ENCODE measurements around the gene GPR3. TPM values are rescaled to one million over a fixed set of nuclear protein-coding genes. Genes with fewer than 3 reads are reported as not detected.

GPR3 gene
- total RNA-seq, 1 donor from 2014 or later: 1.9 TPM

- Mint-ChIP-seq H3K36me3 (peaks cover 13% of the 10 kb centered on the region), H3K9me3 (no peaks in the 10 kb centered on the region), H3K4me3 (peak overlapping the region; percentile 63), H3K27me3 (no peaks in the 10 kb centered on the region), H3K27ac (peak overlapping the region; percentile 88), H3K4me1 (ENCODE audit: unreplicated experiment) (peaks cover 46% of the 10 kb centered on the region)
- DNase-seq (ENCODE audit: extremely low spot score, unreplicated experiment): no peak
- no peak for TF ChIP-seq CTCF (conservative IDR thresholded peaks at IDR 0.05)
Measured at GRCh38 chr1:27436204-27437159, 44.1 kb downstream of the GPR3 start.

- no peak for TF ChIP-seq CTCF (conservative IDR thresholded peaks at IDR 0.05)
- no peak for DNase-seq (ENCODE audit: extremely low spot score, unreplicated experiment)
- Mint-ChIP-seq H3K4me1 (ENCODE audit: unreplicated experiment) (peaks cover 41% of the 10 kb centered on the region), H3K36me3 (peaks cover 11% of the 10 kb centered on the region), H3K27ac (peak overlapping the region; percentile 2), H3K27me3 (no peaks in the 10 kb centered on the region), H3K9me3 (no peaks in the 10 kb centered on the region), H3K4me3 (peak overlapping the region; percentile 12)
Measured at GRCh38 chr1:27438621-27439061, 46.2 kb downstream of the GPR3 start.

GRCh38 chr1:27439150-27439549 lies 46.7 kb downstream of the GPR3 start:
- no peak for DNase-seq (ENCODE audit: extremely low spot score, unreplicated experiment)
- no peaks in the 10 kb centered on the region for H3K27me3 Mint-ChIP-seq
- no peak overlapping the region for H3K4me3 Mint-ChIP-seq
- H3K36me3 Mint-ChIP-seq: peaks cover 11% of the 10 kb centered on the region
- H3K4me1 Mint-ChIP-seq (ENCODE audit: unreplicated experiment): peaks cover 41% of the 10 kb centered on the region
- TF ChIP-seq CTCF (conservative IDR thresholded peaks at IDR 0.05): no peak
- no peaks in the 10 kb centered on the region for H3K9me3 Mint-ChIP-seq
- no peak overlapping the region for H3K27ac Mint-ChIP-seq

- no peaks in the 10 kb centered on the region for H3K9me3 Mint-ChIP-seq
- H3K4me3 Mint-ChIP-seq: no peak overlapping the region
- H3K36me3 Mint-ChIP-seq: peaks cover 8% of the 10 kb centered on the region
- no peak for DNase-seq (ENCODE audit: extremely low spot score, unreplicated experiment)
- H3K4me1 Mint-ChIP-seq (ENCODE audit: unreplicated experiment): peaks cover 29% of the 10 kb centered on the region
- no peak for TF ChIP-seq CTCF (conservative IDR thresholded peaks at IDR 0.05)
- H3K27ac Mint-ChIP-seq: peak overlapping the region; percentile 14
- H3K27me3 Mint-ChIP-seq: no peaks in the 10 kb centered on the region
Measured at GRCh38 chr1:27444632-27445031, 52.2 kb downstream of the GPR3 start.

Other genes with a start within 250 kb of the GPR3 start
- gene SLC9A1, start 237.5 kb upstream of the GPR3 start, total RNA-seq (ENCODE audit: low replicate concordance): 28.8 and 41.9 TPM in 2 replicates
- gene WDTC1, start 158.0 kb upstream of the GPR3 start, total RNA-seq (ENCODE audit: low replicate concordance): 33.7 and 35.1 TPM in 2 replicates
- gene TMEM222, start 70.5 kb upstream of the GPR3 start, total RNA-seq (ENCODE audit: low replicate concordance): 38.6 and 40.1 TPM in 2 replicates
- gene SYTL1, start 50.6 kb upstream of the GPR3 start, total RNA-seq (ENCODE audit: low replicate concordance): 37.2 and 105 TPM in 2 replicates
- gene MAP3K6, start 25.7 kb upstream of the GPR3 start, total RNA-seq (ENCODE audit: low replicate concordance): 15.6 and 39.9 TPM in 2 replicates
- not detected in 2 replicates for gene FCN3, start 17.8 kb upstream of the GPR3 start, total RNA-seq (ENCODE audit: low replicate concordance)
- 0.41 and 0.76 TPM in 2 replicates for gene CD164L2, start 9.3 kb upstream of the GPR3 start, total RNA-seq (ENCODE audit: low replicate concordance)
- gene WASF2, start 97.5 kb downstream of the GPR3 start, total RNA-seq (ENCODE audit: low replicate concordance): 113 and 123 TPM in 2 replicates
- 49.3 and 61.0 TPM in 2 replicates for gene AHDC1, start 211.5 kb downstream of the GPR3 start, total RNA-seq (ENCODE audit: low replicate concordance)
- not detected in 2 replicates for gene FGR, start 242.6 kb downstream of the GPR3 start, total RNA-seq (ENCODE audit: low replicate concordance)